GM18505 (cell line): Measurements from ENCODE around the gene DRG2.

ENCODE experiments used
- ATAC-seq: cut with Tn5 transposase; IDR thresholded peaks from one replicate; pipeline ENCODE4 v1.9.1; 2021; ENCODE audit not compliant: unreplicated experiment
- POLR2A ChIP-seq: IDR thresholded peaks from 4 replicates; pipeline ENCODE4 v1.6.1; 2011; ENCODE audit warnings: borderline replicate concordance; ENCODE audit not compliant: insufficient read depth, insufficient read length; ENCODE audit errors: extremely low read depth

Gene DRG2

GRCh38 chr17:18099516-18099915 lies 11.8 kb downstream of the DRG2 start:
- ATAC-seq, result no peak
- no peak for TF ChIP-seq POLR2A

GRCh38 chr17:18100616-18101015 lies 12.9 kb downstream of the DRG2 start:
- no peak for ATAC-seq
- TF ChIP-seq POLR2A, result no peak

GRCh38 chr17:18101828-18102227 lies 14.1 kb downstream of the DRG2 start:
- TF ChIP-seq POLR2A, result no peak
- no peak for ATAC-seq

GRCh38 chr17:18102640-18103039 lies 14.9 kb downstream of the DRG2 start:
- no peak for ATAC-seq
- TF ChIP-seq POLR2A, result no peak

- TF ChIP-seq POLR2A, result no peak
- no peak for ATAC-seq
Measured at GRCh38 chr17:18105027-18105426, 17.3 kb downstream of the DRG2 start.

- TF ChIP-seq POLR2A, result no peak
- no peak for ATAC-seq
Measured at GRCh38 chr17:18105595-18105994, 17.8 kb downstream of the DRG2 start.

- no peak for ATAC-seq
- TF ChIP-seq POLR2A, result no peak
Measured at GRCh38 chr17:18106211-18106610, 18.5 kb downstream of the DRG2 start.

- ATAC-seq, result no peak
- TF ChIP-seq POLR2A, result no peak
Measured at GRCh38 chr17:18107061-18107790, 19.5 kb downstream of the DRG2 start.

GRCh38 chr17:18107971-18108370 lies 20.2 kb downstream of the DRG2 start:
- no peak for ATAC-seq
- TF ChIP-seq POLR2A, result no peak

GRCh38 chr17:18108401-18109312 lies 20.9 kb downstream of the DRG2 start, which contains the start of gene MYO15A:
TSS of gene MYO15A (plus strand) at chr17:18108756. CDS start at chr17:18118801, 10,045 bp downstream.
- no peak for ATAC-seq

GRCh38 chr17:18109935-18110485 lies 22.3 kb downstream of the DRG2 start:
- no peak for ATAC-seq
- no peak for TF ChIP-seq POLR2A

More at GRCh38 chr17:18108401-18109312, 20.9 kb downstream of the DRG2 start, which contains the start of gene MYO15A:
- peak; percentile 10 for TF ChIP-seq POLR2A

- TF ChIP-seq POLR2A, result no peak
- ATAC-seq, result no peak
Measured at GRCh38 chr17:18110636-18111145, 22.9 kb downstream of the DRG2 start.

GRCh38 chr17:18111330-18111971 lies 23.7 kb downstream of the DRG2 start:
- no peak for ATAC-seq
- TF ChIP-seq POLR2A, result no peak
